Measurements from ENCODE around the gene SP1.

DNA sequence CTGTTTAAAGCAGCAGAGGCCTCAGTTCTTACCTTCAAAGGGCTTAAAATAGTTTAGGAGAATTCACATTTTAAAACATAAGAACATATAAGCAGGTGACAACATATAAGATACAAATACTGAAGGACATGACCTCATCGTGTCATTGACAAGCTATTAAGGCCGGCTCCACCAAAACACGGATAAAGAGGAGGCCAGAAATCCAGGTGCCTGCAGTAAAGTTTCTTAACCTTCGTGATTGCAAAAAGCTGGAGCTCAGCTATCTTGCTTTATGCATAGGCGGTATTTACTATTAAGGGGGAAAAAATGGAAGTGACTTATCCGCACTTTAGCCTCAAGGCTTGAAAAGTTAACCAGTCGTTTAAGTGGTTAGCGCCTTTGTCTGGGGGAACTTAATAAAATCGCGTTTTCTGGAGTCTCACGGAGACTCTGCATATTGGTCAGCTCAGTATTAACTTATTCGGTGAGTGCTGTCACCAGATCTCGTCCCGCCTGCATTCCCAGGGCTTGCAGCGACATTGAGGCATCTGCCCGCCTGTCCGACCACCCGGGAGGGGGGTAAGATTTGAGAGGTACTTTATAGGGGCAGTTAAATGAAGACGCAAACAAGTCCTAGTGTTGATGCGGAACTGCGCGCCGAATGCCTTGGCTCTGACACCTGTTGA, 1.1 kb upstream of the SP1 start:
- TF ChIP-seq, protein P1, sequence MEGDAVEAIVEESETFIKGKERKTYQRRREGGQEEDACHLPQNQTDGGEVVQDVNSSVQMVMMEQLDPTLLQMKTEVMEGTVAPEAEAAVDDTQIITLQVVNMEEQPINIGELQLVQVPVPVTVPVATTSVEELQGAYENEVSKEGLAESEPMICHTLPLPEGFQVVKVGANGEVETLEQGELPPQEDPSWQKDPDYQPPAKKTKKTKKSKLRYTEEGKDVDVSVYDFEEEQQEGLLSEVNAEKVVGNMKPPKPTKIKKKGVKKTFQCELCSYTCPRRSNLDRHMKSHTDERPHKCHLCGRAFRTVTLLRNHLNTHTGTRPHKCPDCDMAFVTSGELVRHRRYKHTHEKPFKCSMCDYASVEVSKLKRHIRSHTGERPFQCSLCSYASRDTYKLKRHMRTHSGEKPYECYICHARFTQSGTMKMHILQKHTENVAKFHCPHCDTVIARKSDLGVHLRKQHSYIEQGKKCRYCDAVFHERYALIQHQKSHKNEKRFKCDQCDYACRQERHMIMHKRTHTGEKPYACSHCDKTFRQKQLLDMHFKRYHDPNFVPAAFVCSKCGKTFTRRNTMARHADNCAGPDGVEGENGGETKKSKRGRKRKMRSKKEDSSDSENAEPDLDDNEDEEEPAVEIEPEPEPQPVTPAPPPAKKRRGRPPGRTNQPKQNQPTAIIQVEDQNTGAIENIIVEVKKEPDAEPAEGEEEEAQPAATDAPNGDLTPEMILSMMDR (IDR thresholded peaks at IDR 0.05) = no peak
- no peak for TF ChIP-seq EZH2 (IDR thresholded peaks at IDR 0.05; ENCODE audit: borderline replicate concordance, insufficient read depth, low read depth, low read length, poor library complexity, severe bottlenecking)
